H1 (cell line): Measurements from ENCODE around the gene DAP. TPM values are rescaled to one million over a fixed set of nuclear protein-coding genes. Genes with fewer than 3 reads are reported as not detected.

Source experiments
- CTCF ChIA-PET: fragments of 300-600 bp; sonication (Branson Sonifier 250); formaldehyde crosslinking; loops from one replicate; lab custom pipeline; 2021; ENCODE audit not compliant: partially characterized antibody; lab: Charles Lee
- POLR2A ChIA-PET: fragments of 300-600 bp; sonication (Branson Sonifier 250); formaldehyde crosslinking; loops from one replicate; lab custom pipeline; 2021; ENCODE audit warnings: inconsistent platforms; ENCODE audit not compliant: partially characterized antibody; lab: Charles Lee
- DNase-seq, 2 experiments: peaks; one replicate each; pipeline versions ENCODE4 v3.0.0 to v3.0.0-alpha.2; 2010 to 2022; ENCODE audit warnings: low spot score in 2 of 2, low read depth in 1 of 2, mixed read lengths in 1 of 2
- FAIRE-seq: peaks from 2 replicates; lab custom pipeline; 2011; peaks lifted over from hg19 to GRCh38; lab: Jason Lieb, UNC
- H2AFZ ChIP-seq: 2 replicates; pipeline ENCODE4 v1.8.1; 2012; ENCODE audit warnings: low read length, inconsistent platforms
- H2AK5ac ChIP-seq: 2 replicates; pipeline ENCODE4 v1.6.1; 2013; ENCODE audit warnings: low read depth, low read length
- H2BK120ac ChIP-seq: replicated peaks from 2 replicates; pipeline ENCODE3; 2013; ENCODE audit warnings: low read depth, low read length, inconsistent platforms
- H2BK12ac ChIP-seq: 2 replicates; pipeline ENCODE4 v1.6.1; 2013; ENCODE audit warnings: low read depth, low read length
- H2BK15ac ChIP-seq: 2 replicates; pipeline ENCODE4 v1.6.1; 2013; ENCODE audit warnings: low read length
- H2BK20ac ChIP-seq: 2 replicates; pipeline ENCODE4 v1.6.1; 2013; ENCODE audit warnings: low read length
- H2BK5ac ChIP-seq: 2 replicates; pipeline ENCODE4 v1.6.1; 2013; ENCODE audit warnings: low read depth, low read length
- H3K14ac ChIP-seq: 2 replicates; pipeline ENCODE4 v1.6.1; 2013; ENCODE audit warnings: inconsistent platforms; ENCODE audit not compliant: insufficient read length
- H3K18ac ChIP-seq: 2 replicates; pipeline ENCODE4 v1.6.1; 2013; ENCODE audit warnings: low read length; ENCODE audit errors: extremely low read depth
- H3K23ac ChIP-seq: 2 replicates; pipeline ENCODE4 v1.6.1; 2013; ENCODE audit warnings: inconsistent platforms; ENCODE audit not compliant: insufficient read length
- H3K23me2 ChIP-seq: 2 replicates; pipeline ENCODE4 v1.6.1; 2013; ENCODE audit warnings: low read depth, low read length
- H3K27ac ChIP-seq: 2 replicates; pipeline ENCODE4 v1.6.1; 2011; ENCODE audit warnings: low read depth, low read length, inconsistent platforms
- H3K27me3 ChIP-seq, 4 experiments: replicated peaks in 1 of 4; 1 replicate in 1 of 4; 2 replicates in 3 of 4; pipeline versions ENCODE4 v1.6.1 to v1.8.1; 2011 to 2013; ENCODE audit warnings: low read length in 3 of 4, mild to moderate bottlenecking in 3 of 4, inconsistent platforms in 2 of 4, mixed read lengths in 2 of 4, moderate library complexity in 1 of 4; ENCODE audit not compliant: control insufficient read depth in 3 of 4, insufficient read depth in 3 of 4; ENCODE audit errors: extremely low read depth in 1 of 4
- H3K36me3 ChIP-seq, 4 experiments: 2 replicates each; pipeline versions ENCODE4 v1.6.1 to v1.8.1; 2011 to 2013; ENCODE audit warnings: mild to moderate bottlenecking in 4 of 4, low read length in 3 of 4, moderate library complexity in 2 of 4, control low read depth in 1 of 4, inconsistent platforms in 1 of 4; ENCODE audit not compliant: insufficient read depth in 4 of 4, control insufficient read depth in 2 of 4
- H3K4ac ChIP-seq: replicated peaks from 2 replicates; pipeline ENCODE3; 2013; ENCODE audit warnings: low read length, low read depth, mixed read lengths, inconsistent platforms; ENCODE audit not compliant: insufficient read length
- H3K4me1 ChIP-seq, 4 experiments: replicated peaks in 1 of 4; 1 replicate in 1 of 4; 2 replicates in 3 of 4; pipeline versions ENCODE4 v1.6.1 to v1.8.1; 2011 to 2013; ENCODE audit warnings: low read length in 3 of 4, inconsistent platforms in 2 of 4, mixed read lengths in 1 of 4; ENCODE audit not compliant: insufficient read depth in 4 of 4, control insufficient read depth in 3 of 4
- H3K4me2 ChIP-seq, 2 experiments: 2 replicates each; pipeline versions ENCODE4 v1.6.1 to v1.8.1; 2011 to 2013; ENCODE audit warnings: low read depth in 2 of 2, low read length in 2 of 2, control low read depth in 1 of 2, inconsistent platforms in 1 of 2, mild to moderate bottlenecking in 1 of 2; ENCODE audit not compliant: insufficient read depth in 1 of 2
- H3K4me3 ChIP-seq, 4 experiments: fragments of 200-600, 300-600 bp in 1 of 4; sonication (generic), shearing (Covaris generic), sonication (Bioruptor Twin) in 1 of 4; 2 replicates each; pipeline versions ENCODE4 v1.5.1 to v1.8.1; 2011 to 2016; ENCODE audit warnings: low read length in 4 of 4, low read depth in 3 of 4, control low read depth in 2 of 4, inconsistent platforms in 2 of 4, mild to moderate bottlenecking in 2 of 4, mixed read lengths in 1 of 4, moderate library complexity in 1 of 4; ENCODE audit not compliant: insufficient read depth in 2 of 4; ENCODE audit errors: extremely low read depth in 1 of 4
- H3K56ac ChIP-seq: replicated peaks from 2 replicates; pipeline ENCODE3; 2013; ENCODE audit warnings: low read depth, mild to moderate bottlenecking, mixed read lengths, low read length, inconsistent platforms; ENCODE audit not compliant: insufficient read length
- H3K79me1 ChIP-seq: 2 replicates; pipeline ENCODE4 v1.6.1; 2013; ENCODE audit warnings: low read depth, low read length, control low read depth
- H3K79me2 ChIP-seq, 2 experiments: 2 replicates each; pipeline versions ENCODE4 v1.6.1 to v1.8.1; 2012 to 2013; ENCODE audit warnings: low read length in 2 of 2, mild to moderate bottlenecking in 2 of 2, inconsistent platforms in 1 of 2; ENCODE audit not compliant: insufficient read depth in 2 of 2, control insufficient read depth in 1 of 2
- H3K9ac ChIP-seq, 4 experiments: replicated peaks in 1 of 4; 1 replicate in 1 of 4; 2 replicates in 3 of 4; pipeline versions ENCODE4 v1.6.1 to v1.8.1; 2011 to 2013; ENCODE audit warnings: low read depth in 3 of 4, low read length in 3 of 4, control low read depth in 2 of 4, mild to moderate bottlenecking in 2 of 4, moderate library complexity in 2 of 4, inconsistent platforms in 1 of 4; ENCODE audit errors: extremely low read depth in 1 of 4
- H3K9me3 ChIP-seq, 2 experiments: 2 replicates each; pipeline versions ENCODE4 v1.6.1 to v1.8.1; 2012 to 2013; ENCODE audit warnings: mild to moderate bottlenecking in 2 of 2, moderate library complexity in 2 of 2, control low read depth in 1 of 2, inconsistent platforms in 1 of 2, low read depth in 1 of 2, low read length in 1 of 2, mixed read lengths in 1 of 2; ENCODE audit not compliant: insufficient read depth in 2 of 2
- H4K20me1 ChIP-seq, 2 experiments: replicated peaks in 1 of 2; 2 replicates each; pipeline versions ENCODE3 to v1.8.1; 2011 to 2013; ENCODE audit warnings: inconsistent platforms in 2 of 2, low read length in 2 of 2, mild to moderate bottlenecking in 1 of 2; ENCODE audit not compliant: insufficient read depth in 2 of 2, control insufficient read depth in 1 of 2
- H4K5ac ChIP-seq: 2 replicates; pipeline ENCODE4 v1.6.1; 2013; ENCODE audit warnings: low read length, low read depth, mixed read lengths, inconsistent platforms; ENCODE audit not compliant: insufficient read length
- H4K8ac ChIP-seq: 2 replicates; pipeline ENCODE4 v1.8.0; 2013; ENCODE audit warnings: mild to moderate bottlenecking, moderate library complexity, low read length, inconsistent platforms; ENCODE audit not compliant: insufficient read depth; ENCODE audit errors: extremely low read depth
- H4K91ac ChIP-seq: replicated peaks from 2 replicates; pipeline ENCODE3; 2013; ENCODE audit warnings: low read length, mixed read lengths, inconsistent platforms; ENCODE audit not compliant: insufficient read length
- EP300 ChIP-seq, 2 experiments: IDR thresholded peaks; 1 replicate in 1 of 2; 2 replicates in 1 of 2; pipeline ENCODE4 v1.6.1; 2011 to 2012; ENCODE audit warnings: low read depth in 2 of 2, low read length in 2 of 2, mild to moderate bottlenecking in 2 of 2, borderline replicate concordance in 1 of 2, inconsistent platforms in 1 of 2, moderate library complexity in 1 of 2
- KDM1A ChIP-seq: fragments of 200-600, 300-600 bp; sonication (generic); IDR thresholded peaks from 2 replicates; pipeline ENCODE4 v1.7.1; 2016; ENCODE audit warnings: mild to moderate bottlenecking, low read length, borderline replicate concordance
- WGBS, 2 experiments: shearing (Covaris generic) in 1 of 2; methylation state at CpG; one replicate each; pipeline versions ENCODE4 v1.1.6 to v1.1.7; 2013 to 2015; ENCODE audit warnings: low lambda C conversion rate in 2 of 2, mixed read lengths in 2 of 2, inconsistent platforms in 1 of 2, low coverage in 1 of 2, missing lambda C conversion rate in 1 of 2; ENCODE audit not compliant: insufficient replicate concordance in 2 of 2, insufficient coverage in 1 of 2, insufficient read length in 1 of 2; ENCODE audit errors: extremely low coverage in 1 of 2, missing lambda C conversion rate in 1 of 2; 5-methylcytosine and 5-hydroxymethylcytosine counted together
- polyA plus RNA-seq, 7 experiments: library from polyadenylated mRNA; depleted of rRNA in 3 of 7; stranded (reverse) in 5 of 7; unstranded in 2 of 7; fragments of >200 nt in 5 of 7; fragments of 200-250 nt in 2 of 7; gene quantifications; 1 replicate in 5 of 7; 2 replicates in 1 of 7; 4 replicates in 1 of 7; pipeline versions ENCODE4 v1.2.1 to v1.2.3, GENCODE V29; 2011 to 2013; ENCODE audit warnings: missing spikeins in 2 of 7, mixed read lengths in 2 of 7
- total RNA-seq: library from RNA; stranded (reverse); fragmentation: NEBNext Ultra II Directional; extraction: Animal tissue kit (Norgen Biotek cat#: 25700); gene quantifications from 2 replicates; pipeline ENCODE4 v1.2.1, GENCODE V29; 2021

The DAP gene
- total and polyA plus RNA-seq, 2 of the 8 experiments (the other 6 are each of a cell fraction or from before 2014, with no cell fraction given): 26.2 to 44.4 TPM

DNA sequence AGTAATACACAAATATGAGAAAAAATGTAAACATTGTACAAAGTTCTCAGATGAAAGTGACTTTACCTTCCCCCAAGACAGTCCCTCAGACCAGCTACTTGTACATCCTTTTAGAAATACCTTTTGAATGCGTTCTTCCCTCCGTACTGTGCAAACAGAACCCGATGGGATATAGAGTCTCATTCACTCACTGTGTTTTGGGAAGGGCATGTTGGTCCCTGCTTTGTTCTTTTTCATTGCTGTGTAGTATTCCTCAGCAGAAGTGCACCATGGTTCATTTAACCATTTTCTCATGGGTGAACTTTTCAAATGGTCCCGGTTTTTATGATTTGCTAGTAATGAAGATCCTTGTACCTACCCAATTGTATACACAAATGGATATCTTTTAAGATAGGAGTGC is 102.8 kb downstream of the DAP start:
- Histone ChIP-seq H2BK15ac (no peak overlapping the region), H4K8ac (no peak overlapping the region), H2BK120ac (no peak overlapping the region), H3K4ac (no peak overlapping the region), H3K56ac (no peak overlapping the region), H3K79me1 (0 out of 2 replicates have a peak, but pooled peaks cover 4% of the 10 kb centered on the region), H3K36me3 (peaks cover 0 to 2% (median 0%) of the 10 kb centered on the region in 4 experiments; a peak in 2 of 8 replicates), H3K79me2 (no peaks in the 10 kb centered on the region), H2BK5ac (no peak overlapping the region), H4K5ac (no peak overlapping the region), H3K9me3 (no peaks in the 10 kb centered on the region), H3K23me2 (0 out of 2 replicates have a peak, but pooled peaks cover 2% of the 10 kb centered on the region), H4K20me1 (peaks cover 0 to 3% of the 10 kb centered on the region in 2 experiments), H3K4me1 (peaks cover 2 to 18% (median 12%) of the 10 kb centered on the region in 4 experiments; a peak in 6 of 7 replicates), H2AFZ (no peak overlapping the region), H3K4me3 (no peak overlapping the region), H2BK20ac (no peak overlapping the region), H3K9ac (no peak overlapping the region), H3K27me3 (no peaks in the 10 kb centered on the region), H3K4me2 (no peak overlapping the region), H2AK5ac (no peak overlapping the region), H3K23ac (no peak overlapping the region), H2BK12ac (no peak overlapping the region), H3K18ac (no peak overlapping the region), H3K14ac (no peak overlapping the region), H4K91ac (no peak overlapping the region), H3K27ac (no peak overlapping the region)
- 75% methylated on average over 4 of the region's 4 CpGs; no CpG with 5 or more reads in 1 of the 2 experiments for WGBS, 2 experiments
- peak; percentile 65; the same call in 1 of the 2 replicates for TF ChIP-seq KDM1A
- TF ChIP-seq EP300 (IDR thresholded peaks at IDR 0.05; ENCODE audit: borderline replicate concordance in 1 of 2, low read depth in 2 of 2, low read length in 2 of 2): no peak
- CTCF ChIA-PET: interaction anchor here (0.7 to 1.4 kb wide), 6 partner anchors 27 to 210 kb away, joined by 3 read pairs; no protein-coding TSS in a partner anchor
- no peak for FAIRE-seq
- POLR2A ChIA-PET: no interaction called here
- no peak for DNase-seq
